ENCODE measurements around the gene BDKRB2.

Gene BDKRB2

DNA sequence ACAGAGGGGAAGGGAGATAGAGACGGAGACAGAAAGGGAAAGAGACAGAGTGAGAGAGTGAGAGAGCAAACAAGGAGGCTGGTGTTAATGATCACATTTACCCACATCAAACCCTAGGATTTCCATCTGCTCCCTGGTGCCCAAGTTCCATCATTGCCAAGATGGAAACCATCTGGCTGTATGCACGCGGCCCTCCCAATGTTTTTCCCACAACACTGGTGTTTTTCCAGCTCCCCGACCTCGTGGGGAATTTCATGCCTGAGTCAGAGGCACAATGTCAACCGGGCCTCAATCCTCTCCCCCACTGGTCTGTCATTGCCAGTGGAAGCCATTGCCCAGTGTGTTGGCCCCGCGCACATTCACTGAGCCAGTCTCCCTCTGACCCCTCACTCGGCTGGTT, 19.9 kb upstream of the BDKRB2 start (continued):
- TF ChIP-seq, protein P1, sequence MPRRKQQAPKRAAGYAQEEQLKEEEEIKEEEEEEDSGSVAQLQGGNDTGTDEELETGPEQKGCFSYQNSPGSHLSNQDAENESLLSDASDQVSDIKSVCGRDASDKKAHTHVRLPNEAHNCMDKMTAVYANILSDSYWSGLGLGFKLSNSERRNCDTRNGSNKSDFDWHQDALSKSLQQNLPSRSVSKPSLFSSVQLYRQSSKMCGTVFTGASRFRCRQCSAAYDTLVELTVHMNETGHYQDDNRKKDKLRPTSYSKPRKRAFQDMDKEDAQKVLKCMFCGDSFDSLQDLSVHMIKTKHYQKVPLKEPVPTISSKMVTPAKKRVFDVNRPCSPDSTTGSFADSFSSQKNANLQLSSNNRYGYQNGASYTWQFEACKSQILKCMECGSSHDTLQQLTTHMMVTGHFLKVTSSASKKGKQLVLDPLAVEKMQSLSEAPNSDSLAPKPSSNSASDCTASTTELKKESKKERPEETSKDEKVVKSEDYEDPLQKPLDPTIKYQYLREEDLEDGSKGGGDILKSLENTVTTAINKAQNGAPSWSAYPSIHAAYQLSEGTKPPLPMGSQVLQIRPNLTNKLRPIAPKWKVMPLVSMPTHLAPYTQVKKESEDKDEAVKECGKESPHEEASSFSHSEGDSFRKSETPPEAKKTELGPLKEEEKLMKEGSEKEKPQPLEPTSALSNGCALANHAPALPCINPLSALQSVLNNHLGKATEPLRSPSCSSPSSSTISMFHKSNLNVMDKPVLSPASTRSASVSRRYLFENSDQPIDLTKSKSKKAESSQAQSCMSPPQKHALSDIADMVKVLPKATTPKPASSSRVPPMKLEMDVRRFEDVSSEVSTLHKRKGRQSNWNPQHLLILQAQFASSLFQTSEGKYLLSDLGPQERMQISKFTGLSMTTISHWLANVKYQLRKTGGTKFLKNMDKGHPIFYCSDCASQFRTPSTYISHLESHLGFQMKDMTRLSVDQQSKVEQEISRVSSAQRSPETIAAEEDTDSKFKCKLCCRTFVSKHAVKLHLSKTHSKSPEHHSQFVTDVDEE (CRISPR knock-in tag; IDR thresholded peaks at IDR 0.05): no peak
- TF ChIP-seq, protein P2, sequence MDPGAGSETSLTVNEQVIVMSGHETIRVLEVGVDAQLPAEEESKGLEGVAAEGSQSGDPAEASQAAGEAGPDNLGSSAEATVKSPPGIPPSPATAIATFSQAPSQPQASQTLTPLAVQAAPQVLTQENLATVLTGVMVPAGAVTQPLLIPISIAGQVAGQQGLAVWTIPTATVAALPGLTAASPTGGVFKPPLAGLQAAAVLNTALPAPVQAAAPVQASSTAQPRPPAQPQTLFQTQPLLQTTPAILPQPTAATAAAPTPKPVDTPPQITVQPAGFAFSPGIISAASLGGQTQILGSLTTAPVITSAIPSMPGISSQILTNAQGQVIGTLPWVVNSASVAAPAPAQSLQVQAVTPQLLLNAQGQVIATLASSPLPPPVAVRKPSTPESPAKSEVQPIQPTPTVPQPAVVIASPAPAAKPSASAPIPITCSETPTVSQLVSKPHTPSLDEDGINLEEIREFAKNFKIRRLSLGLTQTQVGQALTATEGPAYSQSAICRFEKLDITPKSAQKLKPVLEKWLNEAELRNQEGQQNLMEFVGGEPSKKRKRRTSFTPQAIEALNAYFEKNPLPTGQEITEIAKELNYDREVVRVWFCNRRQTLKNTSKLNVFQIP (CRISPR knock-in tag; IDR thresholded peaks at IDR 0.05; ENCODE audit: borderline replicate concordance, low read depth): no peak
- TF ChIP-seq, protein P3, sequence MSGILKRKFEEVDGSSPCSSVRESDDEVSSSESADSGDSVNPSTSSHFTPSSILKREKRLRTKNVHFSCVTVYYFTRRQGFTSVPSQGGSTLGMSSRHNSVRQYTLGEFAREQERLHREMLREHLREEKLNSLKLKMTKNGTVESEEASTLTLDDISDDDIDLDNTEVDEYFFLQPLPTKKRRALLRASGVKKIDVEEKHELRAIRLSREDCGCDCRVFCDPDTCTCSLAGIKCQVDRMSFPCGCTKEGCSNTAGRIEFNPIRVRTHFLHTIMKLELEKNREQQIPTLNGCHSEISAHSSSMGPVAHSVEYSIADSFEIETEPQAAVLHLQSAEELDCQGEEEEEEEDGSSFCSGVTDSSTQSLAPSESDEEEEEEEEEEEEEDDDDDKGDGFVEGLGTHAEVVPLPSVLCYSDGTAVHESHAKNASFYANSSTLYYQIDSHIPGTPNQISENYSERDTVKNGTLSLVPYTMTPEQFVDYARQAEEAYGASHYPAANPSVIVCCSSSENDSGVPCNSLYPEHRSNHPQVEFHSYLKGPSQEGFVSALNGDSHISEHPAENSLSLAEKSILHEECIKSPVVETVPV (CRISPR knock-in tag; IDR thresholded peaks at IDR 0.05): no peak

DNA sequence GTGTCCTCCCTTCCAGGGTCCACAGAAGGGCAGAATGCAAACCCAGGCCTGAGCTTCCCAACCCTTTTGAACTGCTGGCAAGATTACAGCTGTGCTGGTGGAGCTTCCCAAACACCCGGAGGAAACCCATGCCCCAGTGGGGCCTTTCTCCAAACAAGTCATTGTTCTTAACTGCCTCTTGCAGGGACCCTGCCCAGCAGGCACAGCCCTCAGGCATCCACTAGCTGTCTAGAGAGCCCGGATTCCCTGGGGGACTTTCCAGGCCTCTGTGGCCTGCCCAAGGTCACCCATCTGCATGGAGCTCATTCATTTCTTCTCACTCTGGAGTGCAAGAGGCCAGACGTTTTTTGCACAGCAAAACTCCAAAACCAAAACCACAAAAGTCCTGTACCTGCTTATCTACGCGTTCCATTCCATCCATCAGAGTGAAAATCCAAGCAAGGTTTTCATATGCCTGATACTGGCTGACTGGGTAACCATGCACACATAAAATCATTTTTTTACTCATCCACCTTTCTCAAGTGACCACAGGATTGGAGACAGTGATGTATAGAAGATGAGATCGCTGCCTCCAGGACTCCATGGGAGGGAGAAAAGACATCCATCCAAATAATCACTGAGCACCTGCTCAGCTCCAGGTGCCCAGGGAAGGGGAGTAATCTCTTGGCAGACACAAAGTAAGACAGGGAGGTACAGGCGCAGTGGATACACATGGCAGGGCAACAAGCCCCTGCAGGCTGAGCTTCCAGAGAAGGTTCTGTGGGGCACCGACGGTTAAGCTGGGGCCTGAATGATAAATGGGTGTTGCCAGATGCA, 17.2 kb upstream of the BDKRB2 start:
- TF ChIP-seq, protein P4, sequence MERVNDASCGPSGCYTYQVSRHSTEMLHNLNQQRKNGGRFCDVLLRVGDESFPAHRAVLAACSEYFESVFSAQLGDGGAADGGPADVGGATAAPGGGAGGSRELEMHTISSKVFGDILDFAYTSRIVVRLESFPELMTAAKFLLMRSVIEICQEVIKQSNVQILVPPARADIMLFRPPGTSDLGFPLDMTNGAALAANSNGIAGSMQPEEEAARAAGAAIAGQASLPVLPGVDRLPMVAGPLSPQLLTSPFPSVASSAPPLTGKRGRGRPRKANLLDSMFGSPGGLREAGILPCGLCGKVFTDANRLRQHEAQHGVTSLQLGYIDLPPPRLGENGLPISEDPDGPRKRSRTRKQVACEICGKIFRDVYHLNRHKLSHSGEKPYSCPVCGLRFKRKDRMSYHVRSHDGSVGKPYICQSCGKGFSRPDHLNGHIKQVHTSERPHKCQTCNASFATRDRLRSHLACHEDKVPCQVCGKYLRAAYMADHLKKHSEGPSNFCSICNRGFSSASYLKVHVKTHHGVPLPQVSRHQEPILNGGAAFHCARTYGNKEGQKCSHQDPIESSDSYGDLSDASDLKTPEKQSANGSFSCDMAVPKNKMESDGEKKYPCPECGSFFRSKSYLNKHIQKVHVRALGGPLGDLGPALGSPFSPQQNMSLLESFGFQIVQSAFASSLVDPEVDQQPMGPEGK (CRISPR knock-in tag; IDR thresholded peaks at IDR 0.05; ENCODE audit: borderline replicate concordance): no peak

DNA sequence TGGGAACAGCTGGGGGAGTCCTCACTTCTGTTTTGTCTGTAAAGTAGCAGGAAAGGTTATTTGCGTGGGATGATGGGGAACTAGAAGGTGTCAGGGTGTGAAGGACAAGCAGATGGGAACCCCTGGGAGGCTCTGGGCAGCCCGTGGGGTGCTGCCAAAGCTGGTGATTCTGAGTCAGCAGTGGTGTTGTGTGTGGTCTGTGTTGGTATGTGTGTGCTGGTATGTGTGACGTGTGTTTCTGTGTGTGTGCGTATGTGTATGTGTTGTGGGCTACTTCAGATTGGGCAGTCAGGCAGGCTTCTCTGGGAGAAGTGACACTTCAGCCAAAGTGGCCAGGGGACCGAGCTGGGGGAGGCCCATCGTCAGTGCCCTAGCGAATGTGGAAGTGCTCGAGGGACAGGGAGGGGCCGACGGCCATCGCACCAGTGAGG, 15.3 kb upstream of the BDKRB2 start:
- no peak for ATAC-seq
- no peak for TF ChIP-seq ZFP3 (CRISPR knock-in tag; IDR thresholded peaks at IDR 0.05)
- no peak for TF ChIP-seq GLIS3 (CRISPR knock-in tag; IDR thresholded peaks at IDR 0.05)
- TF ChIP-seq TOX (CRISPR knock-in tag; IDR thresholded peaks at IDR 0.05; ENCODE audit: borderline replicate concordance): no peak
- TF ChIP-seq TCF4 (CRISPR knock-in tag; IDR thresholded peaks at IDR 0.05; ENCODE audit: borderline replicate concordance): no peak
- no peak for TF ChIP-seq RARB (CRISPR knock-in tag; IDR thresholded peaks at IDR 0.05)

More for the DNA sequence above, 17.2 kb upstream of the BDKRB2 start:
- ATAC-seq: no peak

DNA sequence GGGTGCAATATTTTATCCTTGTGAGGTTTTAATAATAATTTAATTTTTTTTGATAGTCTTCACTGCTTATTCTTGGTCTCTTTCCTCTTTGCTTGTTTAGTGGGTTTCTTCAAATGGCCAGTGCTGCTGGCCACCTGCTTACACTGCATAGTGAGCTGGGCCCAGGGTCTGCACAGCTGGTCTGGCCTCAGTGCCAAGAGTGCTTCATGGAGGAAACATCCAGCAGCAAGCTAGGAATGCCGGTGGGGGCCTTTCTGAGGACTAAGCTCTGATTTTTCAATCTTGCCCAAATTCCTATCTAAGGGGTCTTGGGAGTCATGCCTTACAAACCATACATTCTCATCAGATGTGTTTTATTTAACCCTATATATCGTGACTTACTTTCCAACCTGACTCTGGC, 13.3 kb upstream of the BDKRB2 start:
- no peak for TF ChIP-seq BACH2 (CRISPR knock-in tag; IDR thresholded peaks at IDR 0.05; ENCODE audit: borderline replicate concordance)
- no peak for TF ChIP-seq ZFP3 (CRISPR knock-in tag; IDR thresholded peaks at IDR 0.05)
- TF ChIP-seq, protein P1 (CRISPR knock-in tag; IDR thresholded peaks at IDR 0.05): no peak
- TF ChIP-seq TCF4 (CRISPR knock-in tag; IDR thresholded peaks at IDR 0.05; ENCODE audit: borderline replicate concordance): no peak
- TF ChIP-seq, protein P5, sequence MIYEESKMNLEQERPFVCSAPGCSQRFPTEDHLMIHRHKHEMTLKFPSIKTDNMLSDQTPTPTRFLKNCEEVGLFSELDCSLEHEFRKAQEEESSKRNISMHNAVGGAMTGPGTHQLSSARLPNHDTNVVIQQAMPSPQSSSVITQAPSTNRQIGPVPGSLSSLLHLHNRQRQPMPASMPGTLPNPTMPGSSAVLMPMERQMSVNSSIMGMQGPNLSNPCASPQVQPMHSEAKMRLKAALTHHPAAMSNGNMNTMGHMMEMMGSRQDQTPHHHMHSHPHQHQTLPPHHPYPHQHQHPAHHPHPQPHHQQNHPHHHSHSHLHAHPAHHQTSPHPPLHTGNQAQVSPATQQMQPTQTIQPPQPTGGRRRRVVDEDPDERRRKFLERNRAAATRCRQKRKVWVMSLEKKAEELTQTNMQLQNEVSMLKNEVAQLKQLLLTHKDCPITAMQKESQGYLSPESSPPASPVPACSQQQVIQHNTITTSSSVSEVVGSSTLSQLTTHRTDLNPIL (CRISPR knock-in tag; IDR thresholded peaks at IDR 0.05; ENCODE audit: low read depth): no peak

More for the DNA sequence above, 13.3 kb upstream of the BDKRB2 start:
- no peak for ATAC-seq

All from SK-N-SH treated with all-trans-retinoic acid at 6 μM for 48 hours (cell line).